HG03558 (cell line): ENCODE measurements around the gene MAPRE2.
"Not testable (repeated sequence)": the region's sequence is repeated elsewhere in the genome, so short reads cannot be mapped to it uniquely, and the experiment has no call there.

Experiments
- ATAC-seq: cut with Tn5 transposase; IDR thresholded peaks from one replicate; pipeline ENCODE4 v1.9.1; 2021; ENCODE audit warnings: moderate number of reproducible peaks; ENCODE audit not compliant: unreplicated experiment; ENCODE audit errors: extremely low read depth

MAPRE2 gene

GRCh38 chr18:35141567-35142274, 100.5 kb downstream of the MAPRE2 start:
- no peak for ATAC-seq

GRCh38 chr18:35142275-35142615, 101.0 kb downstream of the MAPRE2 start:
- ATAC-seq = no peak

- ATAC-seq = no peak
These were observed 102.7 kb downstream of the MAPRE2 start for GRCh38 chr18:35143622-35144596.

GRCh38 chr18:35144698-35145097, 103.5 kb downstream of the MAPRE2 start:
- ATAC-seq = no peak

DNA sequence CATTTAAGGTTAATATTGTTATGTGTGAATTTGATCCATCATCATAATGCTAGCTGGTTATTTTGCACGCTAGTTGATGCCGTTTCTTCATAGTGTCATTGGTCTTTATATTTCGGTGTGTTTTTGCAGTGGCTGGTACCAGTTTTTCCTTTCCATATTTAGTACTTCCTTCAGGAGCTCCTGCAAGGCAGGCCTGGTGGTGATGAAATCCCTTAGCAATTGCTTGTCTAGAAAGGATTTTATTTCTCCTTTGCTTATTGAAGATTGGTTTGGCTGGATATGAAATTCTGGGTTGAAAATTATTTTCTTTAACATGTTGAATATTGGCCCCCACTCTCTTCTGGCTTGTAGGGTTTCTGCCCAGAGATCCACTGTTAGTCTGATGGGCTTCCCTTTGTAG, 109.0 kb downstream of the MAPRE2 start:
- not testable (repeated sequence) for ATAC-seq

DNA sequence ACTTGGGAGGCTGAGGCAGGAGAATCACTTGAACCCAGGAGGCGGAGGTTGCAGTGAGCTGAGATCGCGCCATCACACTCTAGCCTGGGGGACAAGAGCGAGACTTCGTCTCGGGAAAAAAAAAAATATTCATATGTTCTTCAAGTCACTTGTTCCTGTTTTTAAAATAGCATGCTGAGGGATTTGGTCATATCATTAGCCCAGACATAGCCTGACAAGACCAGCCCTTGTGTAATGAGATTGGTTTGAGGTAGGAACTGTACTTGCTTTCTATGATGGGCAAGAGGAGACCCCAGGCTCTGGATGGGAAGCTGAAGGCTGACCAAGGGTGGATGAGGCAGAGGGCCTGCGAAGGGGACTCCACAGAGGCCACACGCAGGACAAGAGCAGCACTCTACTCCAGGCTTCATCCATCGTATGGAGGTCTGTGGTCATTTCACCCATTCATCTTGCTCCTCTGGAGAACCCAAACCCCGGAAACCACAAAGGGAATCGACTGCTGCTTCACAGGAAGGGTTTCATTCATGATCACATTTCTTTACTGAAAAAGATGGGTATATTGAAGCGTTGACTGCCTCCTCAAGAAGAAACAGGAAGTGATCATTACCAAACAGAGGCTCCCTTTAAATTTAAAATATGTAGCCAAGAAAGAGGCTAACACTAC, 112.5 kb downstream of the MAPRE2 start:
- ATAC-seq = no peak

DNA sequence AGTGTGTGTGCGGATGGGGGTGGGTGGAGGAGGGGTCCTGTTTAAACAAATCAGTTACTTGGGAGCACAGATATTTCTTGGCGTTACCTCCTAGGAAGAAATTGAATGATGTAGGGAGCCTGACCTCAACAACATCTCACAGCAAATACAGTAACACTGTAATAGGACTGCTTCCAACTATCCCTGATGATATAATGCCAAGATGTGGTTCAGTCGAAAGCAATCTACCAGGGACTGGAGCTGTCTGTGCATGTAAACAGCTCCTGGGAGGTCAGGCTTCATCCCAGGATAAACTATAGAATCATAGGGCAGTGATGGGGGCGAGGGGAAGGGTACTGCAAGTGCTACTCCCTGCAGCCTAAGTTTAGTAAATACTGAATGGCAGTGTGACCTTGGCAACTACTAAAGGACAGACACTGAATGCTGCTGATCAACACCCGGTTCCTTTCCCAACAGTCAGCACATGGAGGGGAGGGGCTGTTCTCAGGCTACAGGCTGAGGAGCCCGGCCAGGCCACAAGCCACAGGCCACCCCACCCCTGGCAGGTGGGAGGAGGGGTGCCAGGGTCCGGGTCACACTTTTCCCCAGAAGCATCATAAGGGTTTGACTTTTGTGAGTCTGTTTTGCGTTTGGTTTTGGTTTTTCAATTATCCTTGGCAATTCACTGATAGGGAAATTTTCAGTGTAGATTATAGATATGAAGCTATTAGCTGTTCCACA, 114.3 kb downstream of the MAPRE2 start:
- no peak for ATAC-seq

DNA sequence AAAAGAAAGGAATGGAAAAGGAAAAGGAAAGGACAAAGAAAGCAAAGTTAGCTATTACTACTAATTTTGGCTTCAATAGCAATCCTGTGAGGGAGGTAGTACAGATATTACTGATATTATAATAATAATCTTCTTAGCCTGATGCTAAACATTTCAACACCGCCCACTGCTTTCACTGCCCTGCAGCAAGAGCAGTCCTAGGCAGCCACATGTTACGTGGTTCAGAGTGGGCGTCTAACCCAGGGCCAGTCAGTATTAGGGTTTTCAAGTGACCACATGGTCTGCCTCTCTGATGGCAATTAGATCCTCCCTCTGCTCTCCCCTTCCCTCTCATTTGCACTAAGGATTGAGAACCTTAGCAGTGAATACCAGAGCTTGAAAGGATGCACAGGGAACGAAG, 116.0 kb downstream of the MAPRE2 start:
- ATAC-seq = no peak

DNA sequence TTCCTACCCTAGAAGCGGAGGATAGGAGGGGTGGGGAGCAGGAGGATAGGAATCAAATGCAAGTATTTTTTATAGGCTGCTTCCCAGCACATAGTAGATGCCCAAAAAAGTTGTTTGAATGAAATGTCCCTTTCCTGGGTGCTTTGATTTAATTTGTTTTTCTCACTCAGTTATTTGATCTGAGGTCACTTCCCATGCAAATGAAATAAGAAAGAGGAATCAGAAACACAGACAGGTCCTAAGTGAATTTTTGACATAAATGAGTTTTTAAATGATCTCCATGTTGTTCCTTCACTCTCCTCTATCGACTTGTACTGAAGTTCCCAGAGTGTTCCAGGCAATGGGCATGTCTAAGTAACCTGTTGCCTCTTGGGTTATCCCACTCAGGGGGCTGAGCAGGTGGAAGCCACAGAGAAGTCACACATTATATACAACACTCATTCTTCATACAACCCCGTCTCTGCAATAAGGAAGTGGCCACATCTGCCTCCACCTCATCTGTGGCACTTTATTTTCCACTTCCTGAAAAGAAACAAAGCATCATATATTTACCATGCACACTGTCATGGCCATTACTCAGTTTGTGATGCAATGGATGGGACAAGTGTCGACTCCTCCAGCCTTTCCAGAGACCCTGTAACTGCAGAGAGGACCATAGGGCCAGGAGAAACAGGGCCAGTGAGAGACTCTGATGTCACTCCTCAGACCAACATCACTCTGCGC, 117.7 kb downstream of the MAPRE2 start:
- ATAC-seq = peak; percentile 58

DNA sequence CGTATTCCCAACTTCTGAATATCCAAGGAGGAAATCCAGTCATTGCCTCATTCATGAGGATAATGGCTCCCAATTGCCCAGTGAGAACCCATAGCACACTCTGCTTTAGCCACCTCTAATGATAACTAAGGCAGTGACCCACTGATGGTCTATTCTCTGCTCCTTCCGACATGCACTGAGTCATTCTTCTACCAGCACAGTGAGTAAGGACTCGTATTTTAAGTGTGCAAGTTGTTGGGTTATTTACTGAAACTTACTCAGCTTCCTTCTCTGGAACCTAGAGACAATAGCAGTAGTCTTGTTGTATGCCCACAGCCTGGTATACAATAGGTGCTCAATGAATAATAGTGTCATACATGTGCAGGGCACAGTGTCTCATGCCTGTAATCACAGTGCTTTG, 118.6 kb downstream of the MAPRE2 start:
- ATAC-seq = peak; percentile 40

DNA sequence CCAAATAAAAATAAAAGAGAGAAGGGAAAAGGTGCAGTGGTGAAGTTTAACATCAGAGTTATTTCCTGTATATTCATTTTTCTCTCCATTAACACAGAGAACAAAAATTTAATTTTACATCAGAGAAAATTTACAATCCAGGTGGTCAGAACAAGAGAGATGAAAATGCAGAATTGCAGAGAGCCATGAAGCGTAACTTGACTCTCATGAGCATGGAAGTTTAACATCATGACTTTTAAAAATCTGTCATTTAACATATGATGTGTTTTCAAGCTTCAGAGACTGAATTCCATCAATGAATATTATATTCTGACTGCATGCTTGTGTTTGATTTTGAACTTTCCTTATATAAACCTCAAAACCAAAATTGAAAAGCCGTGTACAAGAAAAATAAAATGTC, 120.3 kb downstream of the MAPRE2 start:
- no peak for ATAC-seq

DNA sequence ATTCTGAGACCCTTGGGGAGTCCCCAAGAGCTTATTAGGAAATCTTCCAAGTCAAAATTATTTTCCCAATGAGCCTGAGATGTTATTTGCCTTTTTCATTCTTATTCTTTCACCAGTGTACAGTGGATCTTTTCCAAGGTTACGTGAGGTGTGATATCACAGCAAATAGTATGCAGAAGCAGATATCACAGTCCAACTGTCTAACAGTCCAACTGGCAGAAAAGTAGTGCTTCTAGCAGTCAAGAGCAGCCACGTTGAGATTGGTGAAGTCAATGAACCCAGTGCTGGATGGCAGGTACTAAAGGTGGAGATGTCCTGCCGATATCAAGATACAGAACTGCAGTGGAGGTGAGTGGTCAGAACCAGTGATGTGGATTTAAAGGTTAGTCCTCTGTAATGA, 120.7 kb downstream of the MAPRE2 start:
- ATAC-seq = no peak

GRCh38 chr18:35163014-35163539, 121.9 kb downstream of the MAPRE2 start:
- no peak for ATAC-seq

- ATAC-seq = no peak
These were observed 122.5 kb downstream of the MAPRE2 start for GRCh38 chr18:35163721-35164120.

DNA sequence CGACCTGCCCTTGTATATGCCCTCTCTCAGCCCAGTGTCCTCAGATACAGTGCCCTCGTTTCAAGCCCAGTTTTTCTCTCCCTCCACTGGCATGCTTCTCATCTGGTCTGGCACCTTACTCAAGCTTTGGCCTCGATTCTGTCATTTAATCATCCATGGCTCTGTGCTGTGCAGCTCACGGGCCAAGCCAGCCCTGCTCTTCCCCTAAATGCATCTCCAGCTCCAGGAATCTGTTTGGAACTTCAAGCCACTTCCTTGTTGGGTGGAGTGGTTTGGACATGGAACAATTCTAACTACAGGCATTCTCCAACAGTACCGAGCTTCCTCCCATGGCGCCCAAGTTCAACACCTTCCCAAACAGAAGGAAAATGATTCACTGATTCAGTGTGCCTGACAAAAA, 122.9 kb downstream of the MAPRE2 start:
- ATAC-seq = no peak

DNA sequence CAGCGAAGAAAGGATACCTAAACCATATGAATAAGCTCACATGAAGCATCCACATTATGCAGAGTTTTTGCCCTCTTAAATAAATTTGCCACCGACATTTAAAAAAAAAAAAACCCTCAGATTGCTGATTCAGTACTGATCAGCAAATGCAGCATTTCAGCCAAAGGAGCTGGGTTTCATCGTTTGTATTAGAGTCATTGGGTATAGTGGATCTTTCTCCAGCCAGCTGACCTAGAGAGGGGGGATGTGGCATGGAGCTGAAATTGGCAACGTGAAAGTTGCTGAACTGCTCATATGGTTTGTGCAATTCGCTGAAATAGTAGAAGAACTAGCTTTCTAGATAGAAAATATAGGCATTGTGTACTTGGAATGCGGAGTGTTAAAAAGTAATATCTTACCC, 126.1 kb downstream of the MAPRE2 start:
- no peak for ATAC-seq

DNA sequence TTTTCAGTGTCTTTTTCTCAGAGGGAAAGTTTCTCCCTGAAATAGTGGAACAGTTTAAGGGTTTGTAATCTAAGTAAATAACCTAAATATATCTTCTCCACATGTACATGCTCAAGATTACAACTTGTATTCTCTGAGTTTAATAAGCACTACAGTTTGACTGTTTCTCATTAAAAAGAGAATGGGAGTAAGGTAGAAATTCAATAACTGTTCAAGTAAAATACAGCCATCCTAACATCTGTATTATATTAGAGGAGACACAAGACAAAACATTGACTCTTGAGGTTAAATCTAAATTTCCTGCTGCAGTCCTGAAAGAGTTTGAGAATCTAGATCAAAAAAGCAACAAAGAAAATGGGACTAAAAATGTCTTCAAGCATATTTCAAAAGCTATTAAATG, 126.6 kb downstream of the MAPRE2 start:
- ATAC-seq = no peak

DNA sequence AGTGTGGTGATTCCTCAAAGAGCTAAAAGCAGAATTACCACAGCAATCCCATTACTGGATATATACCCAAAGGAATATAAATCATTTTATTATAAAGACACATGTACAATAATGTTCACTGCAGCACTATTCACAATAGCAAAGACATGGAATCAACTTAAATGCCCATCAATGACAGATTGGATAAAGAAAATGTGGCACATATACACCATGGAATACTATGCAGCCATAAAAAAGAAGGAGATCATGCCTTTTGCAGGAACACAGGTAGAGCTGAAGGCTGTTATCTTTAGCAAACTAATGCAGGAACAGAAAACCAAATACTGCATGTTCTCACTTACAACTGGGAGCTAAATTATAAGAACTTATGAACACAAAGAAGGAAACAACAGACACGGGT, 129.1 kb downstream of the MAPRE2 start:
- not testable (repeated sequence) for ATAC-seq

DNA sequence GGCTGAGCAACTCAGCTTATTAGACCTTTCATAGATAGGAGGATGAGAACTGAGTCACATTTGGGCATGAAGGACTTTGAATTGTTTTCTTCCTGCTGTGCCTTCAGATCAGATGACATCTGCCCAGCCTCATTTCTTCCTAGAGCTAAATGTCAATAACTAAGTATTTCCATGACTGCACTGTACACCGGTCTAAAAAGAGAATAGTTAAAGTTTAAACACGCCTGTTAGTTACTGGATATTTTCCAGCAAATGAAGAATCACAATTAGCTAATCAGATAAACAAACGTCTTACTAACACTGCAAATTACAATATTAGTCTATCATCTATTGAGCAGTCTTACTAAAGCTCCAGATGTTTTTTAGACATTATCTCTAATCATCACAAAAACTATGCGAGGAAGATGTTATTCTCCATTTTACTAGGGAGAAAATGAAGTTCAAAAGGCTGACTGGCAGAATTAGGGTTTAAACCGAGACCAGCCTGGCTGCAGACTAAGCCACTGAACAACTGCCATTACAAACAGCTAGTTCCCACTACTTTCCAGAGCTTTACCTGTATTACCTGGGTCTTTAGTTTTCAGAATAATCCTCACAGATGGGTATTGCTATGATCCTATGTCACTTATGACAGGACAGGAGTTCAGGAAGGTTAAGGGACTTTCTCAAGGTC, 130.2 kb downstream of the MAPRE2 start:
- ATAC-seq = no peak
